Hematopoietic multipotent progenitor cell treated with erythropoietin and hydrocortisone succinate and interleukin-3 and kit ligand, for 4 days (in vitro differentiated cells): Measurements from ENCODE around the gene NCOA1.
"Not testable (repeated sequence)": the region's sequence is repeated elsewhere in the genome, so short reads cannot be mapped to it uniquely, and the experiment has no call there.

Experiments
- DNase-seq: peaks from one replicate; pipeline ENCODE4 v3.0.0-alpha.2; 2015

The NCOA1 gene

DNA sequence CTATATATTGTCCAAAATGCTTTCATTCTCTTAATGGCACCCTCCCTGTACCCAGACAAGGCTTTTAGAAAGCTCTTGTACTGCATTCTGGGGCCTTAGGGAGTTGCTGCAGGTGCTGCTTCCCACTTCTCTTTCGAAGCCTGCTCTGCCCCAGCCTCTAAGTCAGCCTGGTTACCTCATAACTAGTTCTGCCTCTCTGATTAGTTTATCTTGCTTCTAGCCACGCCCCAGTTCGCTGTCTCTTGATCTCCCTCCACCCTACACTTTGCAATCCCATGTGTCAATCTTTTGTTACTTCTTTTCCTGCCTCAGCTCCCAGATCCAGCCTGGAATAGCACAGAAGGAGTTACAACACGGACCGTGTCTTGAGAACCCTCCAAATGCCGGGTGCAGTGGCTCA is 13.8 kb upstream of the NCOA1 start:
- DNase-seq = peak; percentile 40

DNA sequence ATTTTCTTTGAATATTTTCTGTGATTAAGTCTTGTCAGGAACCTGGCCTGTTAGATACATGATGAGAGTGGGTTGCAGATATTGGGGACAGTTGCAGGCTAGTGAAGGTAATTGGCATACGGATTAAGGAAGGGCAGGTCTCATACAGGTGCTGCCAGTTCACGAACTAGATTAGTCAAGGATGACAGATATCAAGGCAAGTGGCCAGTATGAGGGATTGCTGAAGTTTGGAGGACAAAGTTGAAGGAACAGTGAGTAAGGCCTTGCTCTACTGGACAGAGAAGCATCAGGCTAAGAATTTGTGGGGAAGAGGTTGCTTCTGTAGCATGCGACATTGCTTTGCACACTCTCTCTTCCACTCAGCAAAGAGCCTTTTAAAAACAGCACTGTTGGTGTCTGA is 12.8 kb upstream of the NCOA1 start:
- DNase-seq = no peak

DNA sequence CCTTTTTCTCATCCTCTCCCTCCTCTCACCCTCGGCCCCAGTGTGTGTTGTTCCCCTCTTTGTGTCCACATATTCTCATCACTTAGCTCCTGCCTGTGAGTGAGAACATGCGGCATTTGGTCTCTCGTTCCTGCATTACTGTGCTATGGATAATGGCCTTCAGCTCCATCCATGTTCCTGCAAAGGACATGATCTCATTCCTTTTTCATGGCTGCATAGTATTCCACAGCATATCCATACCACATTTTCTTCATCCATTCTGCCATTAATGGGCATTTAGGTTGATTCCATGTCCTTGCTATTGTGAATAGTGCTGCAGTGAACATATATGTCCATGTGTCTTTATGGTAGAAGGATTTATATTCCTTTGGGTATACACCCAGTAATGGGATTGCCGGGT is 10.8 kb upstream of the NCOA1 start:
- DNase-seq = no peak

DNA sequence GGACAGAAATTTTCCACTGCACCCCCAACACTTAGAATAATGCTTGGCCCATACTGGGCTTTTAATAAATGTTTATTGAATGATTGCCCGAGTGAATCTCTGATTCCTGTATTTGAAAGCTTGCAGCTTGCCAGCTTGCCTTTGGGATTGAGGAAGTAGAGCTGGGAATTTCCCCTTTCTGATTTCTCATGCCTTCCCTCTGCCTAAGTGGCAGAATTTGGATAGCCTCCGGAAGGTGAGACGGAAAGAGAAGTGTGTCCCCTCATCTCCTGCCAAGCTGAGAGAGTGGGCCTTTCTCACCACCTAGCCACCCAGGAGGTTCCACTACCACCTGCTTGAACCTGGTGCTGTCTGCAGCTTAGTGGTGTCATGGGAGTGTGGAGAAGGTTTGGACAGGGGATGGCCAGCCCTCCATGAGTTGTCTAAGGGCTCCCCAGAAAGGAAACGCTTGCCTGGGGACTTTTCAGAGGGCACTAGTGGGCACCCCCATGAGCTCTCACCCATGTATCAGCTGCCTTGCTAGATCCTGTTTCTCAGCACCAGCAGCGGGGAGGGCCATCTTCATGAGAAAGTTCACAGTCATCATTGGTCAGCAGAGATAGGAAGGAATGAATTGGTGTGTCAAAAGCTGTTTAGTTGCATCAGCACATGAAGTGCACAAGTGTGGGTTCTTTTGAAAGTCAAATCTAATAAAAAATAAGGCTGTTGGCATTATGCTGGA is 8.6 kb upstream of the NCOA1 start:
- DNase-seq = peak; percentile 63

DNA sequence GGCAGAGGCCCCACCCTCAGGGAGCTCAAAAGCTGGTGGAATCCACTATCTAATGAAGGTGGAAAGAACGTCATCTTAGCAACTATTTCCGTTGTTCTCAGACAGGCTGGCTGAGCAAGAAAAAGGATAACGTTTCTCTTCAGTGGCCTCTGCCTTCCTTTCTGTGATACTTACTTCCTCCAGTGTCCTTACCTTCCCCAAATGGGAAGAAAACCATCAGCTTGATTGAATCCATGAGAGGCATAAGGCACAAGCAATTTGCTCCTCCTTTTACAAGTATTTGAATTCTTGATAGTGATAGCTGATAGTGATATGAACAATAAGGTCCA is 8.1 kb upstream of the NCOA1 start:
- no peak for DNase-seq

DNA sequence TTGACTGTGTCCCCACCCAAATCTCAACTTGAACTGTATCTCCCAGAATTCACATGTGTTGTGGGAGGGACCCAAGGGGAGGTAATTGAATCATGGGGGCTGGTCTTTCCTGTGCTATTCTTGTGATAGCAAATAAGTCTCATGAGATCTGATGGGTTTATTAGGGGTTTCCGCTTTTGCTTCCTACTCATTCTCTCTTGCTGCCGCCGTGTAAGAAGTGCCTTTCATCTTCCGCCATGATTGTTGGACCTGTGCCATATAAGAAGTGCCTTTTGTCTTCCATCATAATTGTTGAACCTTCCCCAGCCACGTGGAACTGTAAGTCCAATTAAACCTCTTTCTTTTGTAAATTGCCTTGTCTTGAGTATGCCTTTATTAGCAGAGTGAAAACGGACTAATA is 6.4 kb upstream of the NCOA1 start:
- not testable (repeated sequence) for DNase-seq

DNA sequence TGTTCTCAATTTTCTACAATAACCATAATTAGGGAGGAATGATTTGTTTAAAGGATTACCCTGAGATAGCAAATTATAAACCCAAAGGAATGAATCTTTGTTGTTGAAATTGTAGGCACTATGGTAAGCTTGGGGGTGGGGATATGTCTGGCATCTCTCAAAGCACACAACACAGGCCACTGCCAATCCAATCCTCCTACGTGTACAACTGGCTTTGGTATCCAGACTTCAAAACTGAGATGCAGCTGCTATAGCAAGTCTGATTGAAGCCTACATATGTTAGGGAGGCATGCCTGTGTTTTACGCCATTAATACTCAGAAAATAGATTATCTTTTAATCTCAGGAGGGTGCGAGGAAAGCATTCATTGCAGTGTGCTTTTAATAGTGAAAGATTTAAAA is 5.9 kb upstream of the NCOA1 start:
- no peak for DNase-seq

DNA sequence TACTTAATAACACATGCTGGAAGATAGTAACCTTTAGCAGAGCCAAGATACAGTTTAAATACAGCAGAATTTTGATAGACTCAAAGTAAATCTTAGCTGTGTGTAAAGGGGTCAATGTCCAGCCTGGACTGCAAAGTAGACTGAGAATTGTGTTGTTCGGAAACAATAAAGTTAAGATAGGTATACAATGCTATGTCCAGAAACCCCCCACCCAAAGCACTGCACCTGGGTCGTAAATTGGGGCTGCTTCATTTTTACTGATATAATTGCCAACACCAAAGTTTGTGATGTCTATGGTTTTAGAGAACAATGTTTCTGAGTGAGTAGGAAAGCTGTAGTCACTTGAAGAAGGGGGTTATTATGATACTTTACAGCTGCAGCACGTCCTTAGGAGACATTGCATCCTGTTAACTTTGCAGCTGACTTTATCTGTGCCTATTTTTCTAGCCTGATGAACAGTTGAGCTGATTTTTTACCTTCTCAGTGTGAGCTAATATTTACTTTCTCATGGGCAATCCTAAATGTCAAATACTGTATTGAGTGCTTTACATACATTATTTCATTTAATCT is 4.3 kb upstream of the NCOA1 start:
- no peak for DNase-seq

DNA sequence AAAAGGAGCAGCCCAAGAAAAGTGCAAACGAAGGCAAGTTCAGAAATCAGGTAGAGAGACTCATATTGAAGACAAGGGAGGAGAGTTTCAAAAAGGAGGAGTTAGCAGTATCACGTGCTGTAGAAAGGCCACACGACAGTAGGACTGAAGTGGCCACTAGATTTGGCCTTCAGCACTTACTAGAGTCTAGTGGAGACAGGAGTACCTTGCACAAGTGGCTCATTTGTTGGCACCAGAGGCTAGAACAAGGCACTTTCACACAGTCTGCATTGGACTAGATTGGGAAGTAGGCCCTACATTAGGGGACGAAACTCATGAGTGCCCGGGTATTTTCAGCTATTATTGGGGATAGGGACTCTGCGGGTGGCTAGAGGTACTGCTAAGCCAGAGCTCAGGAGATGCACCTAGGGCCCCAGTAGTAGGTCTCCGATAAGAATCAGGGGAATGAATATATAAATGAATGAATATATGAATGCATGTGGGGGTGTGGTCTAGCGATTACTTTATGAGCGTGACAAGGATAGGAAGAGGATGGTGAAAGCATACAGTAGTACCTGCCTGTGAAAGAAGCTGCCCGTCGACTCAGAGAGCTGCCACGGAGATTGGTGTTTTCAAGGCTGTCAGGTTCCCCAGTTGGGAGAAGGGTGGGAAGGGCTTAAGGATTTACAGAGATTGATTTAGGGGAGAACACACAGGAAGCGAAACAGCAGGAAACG is 1.4 kb upstream of the NCOA1 start:
- peak; percentile 45 for DNase-seq

DNA sequence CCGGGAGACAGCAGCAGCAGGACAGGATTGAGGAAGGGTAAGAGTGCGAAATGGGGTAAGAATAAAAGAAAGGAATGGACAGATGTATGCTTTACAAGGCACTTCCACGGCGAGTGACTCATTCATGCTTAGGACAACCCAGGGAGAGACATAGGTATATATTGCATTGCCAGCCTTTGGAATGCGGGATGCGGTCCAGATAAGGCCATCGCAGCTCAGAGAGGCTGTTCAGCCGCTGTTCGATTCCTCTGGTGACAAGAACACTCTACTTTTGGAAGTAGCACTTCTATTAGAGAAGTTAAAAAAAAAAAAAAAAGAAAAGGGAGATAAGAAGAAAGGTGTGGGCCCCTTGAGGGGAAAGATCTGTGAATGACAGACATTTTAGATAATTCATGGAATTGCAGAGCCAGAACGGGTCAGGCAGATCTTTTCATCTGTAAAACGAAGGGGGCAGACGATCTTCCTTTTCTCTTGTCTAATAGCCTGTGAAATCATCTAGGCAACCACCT is 819 bp upstream of the NCOA1 start:
- no peak for DNase-seq

DNA sequence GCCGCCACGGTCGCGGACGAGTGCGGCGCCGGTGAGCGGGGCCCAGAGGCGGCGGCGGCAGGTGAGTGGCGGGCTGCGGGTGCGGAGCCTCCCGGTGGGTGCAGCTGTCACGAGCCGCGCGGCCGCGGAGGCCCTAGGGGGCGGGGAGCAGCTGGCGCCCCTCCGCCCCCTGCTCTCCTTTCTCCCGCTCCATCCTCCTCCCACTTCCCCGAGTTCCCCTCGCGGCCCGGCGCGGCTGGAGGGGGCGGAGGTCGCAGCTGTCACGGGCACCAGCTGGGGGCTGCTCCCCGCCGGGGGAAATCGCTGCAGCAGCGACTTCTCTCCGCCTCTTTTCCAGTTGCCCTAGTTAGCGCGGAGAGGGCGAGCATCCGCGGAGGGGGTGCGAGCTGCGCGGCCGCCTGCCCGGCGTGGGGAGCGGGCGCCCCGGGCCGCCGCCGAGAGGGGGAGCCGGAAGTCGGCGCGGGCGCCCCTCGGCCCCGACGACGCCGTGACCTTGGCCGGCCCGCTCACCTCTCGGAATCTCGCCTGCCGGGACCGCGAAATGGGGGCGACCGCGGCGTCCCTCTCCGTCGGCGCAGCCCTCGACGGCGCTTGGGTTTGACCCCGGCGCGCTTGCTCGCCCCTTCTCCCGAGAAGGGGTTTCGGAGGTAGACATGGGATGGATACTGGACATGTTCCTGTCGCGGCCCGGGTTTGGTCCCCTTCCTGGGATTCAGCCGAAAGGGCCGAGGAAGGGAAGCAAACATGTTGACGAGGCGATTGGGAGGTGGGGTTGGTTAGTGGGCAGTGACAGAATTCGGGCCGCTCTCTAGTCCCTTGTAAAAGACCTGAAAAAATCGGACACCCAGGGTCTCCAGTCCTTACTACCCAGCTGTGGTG is 727 bp downstream of the NCOA1 start:
- DNase-seq = peak; percentile 74

DNA sequence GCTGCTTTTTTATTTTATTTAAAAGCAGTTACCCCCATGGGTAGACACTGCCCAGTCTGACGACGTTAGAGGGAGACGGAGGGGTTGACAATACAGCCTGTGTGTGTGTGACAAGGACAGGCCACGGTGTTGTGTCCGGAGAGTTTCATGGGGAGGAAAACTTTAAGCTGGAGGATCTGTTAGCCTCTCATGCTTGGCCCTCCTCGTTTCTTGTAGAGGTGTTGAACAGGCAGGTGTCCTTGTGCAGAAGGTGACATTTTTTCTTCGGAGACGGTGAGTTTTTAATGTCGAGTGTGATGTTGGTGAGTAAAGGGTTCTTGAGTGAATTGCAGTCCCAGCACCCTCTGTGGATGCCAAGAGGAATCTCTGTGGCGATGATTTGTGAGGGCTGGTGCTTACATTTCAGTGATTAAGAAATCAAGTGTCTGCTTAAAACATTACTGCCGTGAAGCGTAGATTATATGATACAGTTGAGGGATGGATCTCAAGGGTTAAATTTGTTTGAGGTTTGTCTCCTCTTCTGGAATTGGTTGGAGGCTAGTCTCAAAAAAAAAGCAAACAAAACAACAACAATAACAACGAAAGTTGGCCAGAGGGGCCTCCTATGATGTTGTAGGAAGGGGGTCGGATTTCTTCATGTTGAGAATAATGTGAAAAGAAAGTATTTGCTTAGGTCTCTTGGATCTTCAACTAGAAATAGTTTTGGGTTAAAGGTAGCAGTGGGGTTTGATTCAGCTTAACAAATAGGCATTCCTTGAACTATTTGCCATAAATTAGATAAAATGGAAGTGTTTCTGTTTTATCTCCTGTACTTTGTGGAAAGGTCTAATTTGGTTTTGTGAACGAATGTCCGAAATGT is 1.6 kb downstream of the NCOA1 start:
- peak; percentile 54 for DNase-seq

DNA sequence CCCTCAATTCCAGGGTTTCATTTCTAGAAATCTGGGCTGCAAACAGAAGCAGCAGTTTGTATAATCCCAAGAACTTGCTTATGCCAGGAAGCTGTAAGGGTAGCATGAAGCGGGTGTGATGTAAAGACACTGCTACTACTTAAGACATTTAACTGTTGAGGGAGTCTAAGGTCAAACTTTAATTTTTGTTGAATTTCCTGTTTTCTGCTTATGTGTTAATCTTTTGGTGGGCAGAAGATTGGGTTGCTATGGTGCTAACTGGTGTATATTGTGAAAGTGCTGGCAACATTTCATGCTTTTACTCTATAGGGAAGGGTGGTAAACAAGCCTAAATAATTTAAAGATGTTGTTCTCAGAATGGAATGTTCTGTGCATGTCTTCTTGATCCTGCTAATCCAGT is 2.7 kb downstream of the NCOA1 start:
- peak; percentile 84 for DNase-seq

DNA sequence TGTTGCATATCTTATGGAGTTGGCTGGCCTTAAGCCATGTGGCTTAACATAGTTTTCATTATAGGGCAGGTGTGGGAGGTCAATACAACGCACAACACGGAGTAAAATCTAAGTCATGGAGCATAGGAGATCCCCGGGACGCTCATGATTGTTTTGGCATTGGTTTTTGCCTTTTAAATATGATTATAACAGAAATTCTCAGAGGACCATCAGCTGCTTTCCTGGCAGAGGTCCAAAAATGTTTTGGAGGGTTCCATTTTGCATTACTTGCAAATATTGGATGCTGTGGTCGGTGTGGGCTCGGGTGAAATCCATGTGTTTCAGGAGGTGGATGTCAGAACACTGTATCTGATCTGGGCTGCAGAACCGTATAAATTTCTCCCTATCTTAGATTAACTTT is 3.4 kb downstream of the NCOA1 start:
- DNase-seq = no peak

DNA sequence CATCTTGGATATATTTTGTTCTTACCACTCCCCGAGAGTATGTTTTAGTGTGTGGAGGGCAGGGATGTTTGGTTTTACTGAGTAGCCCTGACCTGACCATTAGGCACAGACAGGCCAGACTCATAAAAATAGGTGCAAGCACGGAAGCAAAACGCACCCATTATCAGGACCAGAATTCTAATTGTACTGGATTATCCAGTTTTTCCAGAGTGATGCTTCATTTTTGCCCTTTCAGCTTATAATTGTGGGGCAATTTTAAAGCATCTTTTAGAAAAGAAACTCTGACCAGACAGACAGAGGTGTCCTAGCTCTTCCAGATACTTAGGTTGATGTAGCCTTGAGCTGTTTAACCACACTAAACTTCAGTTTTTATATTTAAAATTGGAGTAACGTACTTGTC is 4.4 kb downstream of the NCOA1 start:
- DNase-seq = no peak

DNA sequence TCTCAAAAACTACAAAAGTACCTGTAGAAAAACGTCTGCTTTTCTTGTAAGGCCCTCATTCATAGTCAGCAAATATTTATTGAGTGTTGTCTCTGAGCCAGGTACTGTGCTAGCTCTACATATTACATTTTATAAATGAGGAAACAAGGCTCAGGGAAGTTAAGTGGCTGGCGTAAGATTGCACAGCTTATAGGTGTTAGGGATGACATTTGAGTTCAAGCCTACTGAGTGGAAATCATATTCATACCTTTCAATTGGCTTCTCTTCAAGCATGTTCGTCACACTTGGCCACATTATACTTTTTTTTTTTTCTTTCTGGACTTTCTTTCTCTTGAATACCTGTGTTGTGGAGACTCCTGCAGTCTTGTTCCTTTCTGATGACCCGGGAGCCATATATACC is 5.9 kb downstream of the NCOA1 start:
- DNase-seq = no peak

DNA sequence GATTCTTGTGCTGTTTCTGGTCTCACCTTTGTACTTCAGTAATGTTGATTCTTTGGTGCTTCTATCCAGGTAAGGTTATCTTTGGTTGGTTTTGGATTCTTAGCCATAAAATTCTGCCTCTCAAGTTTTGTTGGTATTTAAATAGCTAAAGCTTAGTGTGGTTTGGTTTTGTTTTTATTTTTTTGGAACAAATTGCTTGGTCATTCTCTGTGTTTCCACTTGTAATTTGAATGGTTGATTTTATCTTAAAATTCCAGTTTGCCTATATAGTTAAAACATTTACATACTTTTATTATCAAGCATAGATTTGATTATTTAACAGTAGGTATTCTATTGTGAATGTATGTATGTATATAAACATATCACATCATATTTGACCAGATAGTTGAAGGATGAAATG is 6.6 kb downstream of the NCOA1 start:
- DNase-seq = no peak

DNA sequence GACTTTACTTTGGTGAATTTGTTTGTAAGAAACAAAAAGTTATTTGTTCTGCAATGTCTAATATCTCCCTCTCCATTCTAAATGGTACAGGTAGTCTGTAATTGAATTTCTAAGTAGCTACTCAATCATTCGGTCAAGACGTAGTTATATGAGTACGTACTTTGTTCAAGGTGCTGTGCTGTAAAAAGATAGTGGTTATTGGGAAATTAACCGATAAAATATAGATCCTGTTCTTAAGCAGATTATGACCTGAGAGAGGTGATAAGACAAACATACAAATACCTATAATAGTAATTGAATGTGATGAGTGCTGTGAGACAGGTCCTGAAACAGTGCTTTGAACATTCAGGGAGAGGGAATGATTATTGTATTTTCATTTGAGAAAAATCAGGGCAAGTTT is 7.1 kb downstream of the NCOA1 start:
- DNase-seq = no peak

DNA sequence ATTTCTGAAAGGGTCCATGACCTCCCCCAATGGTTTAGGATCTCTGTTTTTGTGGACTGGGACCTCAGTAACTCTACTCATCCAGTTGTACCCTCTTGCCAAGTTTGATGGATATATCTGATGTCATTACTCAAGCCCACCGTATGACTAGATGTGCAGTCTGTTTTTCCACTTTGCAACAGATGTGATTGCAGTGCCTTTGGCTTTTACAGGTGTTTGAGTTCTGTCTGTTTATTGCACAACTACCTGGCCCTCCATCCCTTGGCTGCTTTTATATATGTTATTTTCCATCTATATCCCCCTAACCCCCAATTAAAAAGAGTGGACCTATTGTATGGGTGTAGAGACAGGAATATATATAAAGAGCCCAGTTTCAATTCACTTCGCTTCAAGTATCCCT is 10.8 kb downstream of the NCOA1 start:
- no peak for DNase-seq

DNA sequence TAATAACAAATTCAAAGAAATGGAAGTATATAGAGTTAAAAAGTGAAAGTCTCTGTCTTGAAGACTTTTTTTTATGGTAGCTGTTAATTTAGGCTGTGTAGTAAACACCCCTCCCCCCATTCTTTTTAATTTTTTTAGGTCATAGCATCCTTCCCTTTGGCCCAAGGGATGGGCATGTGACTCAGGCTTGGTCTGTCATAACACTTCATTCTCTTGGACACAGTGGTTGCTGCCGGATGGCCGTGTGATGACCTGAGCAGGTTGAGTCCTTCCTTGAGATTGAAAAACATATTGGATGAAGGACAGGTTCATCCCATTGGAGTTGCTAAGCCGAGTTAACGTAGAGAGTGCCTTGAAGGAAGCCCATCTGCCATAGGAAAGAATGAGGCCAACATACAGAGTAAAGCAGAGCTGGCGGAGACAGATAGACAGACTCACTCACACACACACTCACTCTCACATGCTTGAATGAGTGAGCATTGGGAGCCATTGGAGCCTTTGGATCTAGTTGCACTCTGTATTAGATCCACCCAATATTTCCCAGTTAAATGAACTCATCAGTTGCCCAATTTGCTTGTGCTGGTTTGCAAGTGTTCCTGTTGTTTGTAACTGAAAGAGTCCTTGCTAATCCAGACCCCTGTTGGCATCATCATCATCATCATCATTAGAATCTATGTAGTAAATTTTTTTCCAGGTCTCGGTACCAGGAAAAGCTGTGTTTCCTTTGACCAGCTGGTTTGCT is 14.7 kb downstream of the NCOA1 start:
- DNase-seq = no peak

DNA sequence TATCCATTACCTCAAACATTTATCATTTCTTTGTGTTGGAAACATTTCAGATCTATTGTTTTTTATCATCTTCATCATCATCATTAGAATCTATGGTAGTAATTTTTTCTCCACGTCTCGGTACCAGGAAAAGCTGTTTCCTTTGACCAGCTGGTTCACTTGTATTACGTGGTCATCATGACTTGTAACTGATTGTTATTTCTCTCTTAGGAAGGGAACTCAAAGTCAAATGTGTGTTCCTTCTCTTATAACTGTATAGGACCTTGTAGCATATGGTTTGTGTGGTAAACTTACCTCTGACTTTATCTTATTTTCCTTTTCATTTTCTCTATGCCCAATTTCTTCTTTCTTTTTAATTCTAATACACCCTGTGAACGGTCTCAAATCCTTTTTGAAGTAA is 16.5 kb downstream of the NCOA1 start:
- DNase-seq = peak; percentile 29

DNA sequence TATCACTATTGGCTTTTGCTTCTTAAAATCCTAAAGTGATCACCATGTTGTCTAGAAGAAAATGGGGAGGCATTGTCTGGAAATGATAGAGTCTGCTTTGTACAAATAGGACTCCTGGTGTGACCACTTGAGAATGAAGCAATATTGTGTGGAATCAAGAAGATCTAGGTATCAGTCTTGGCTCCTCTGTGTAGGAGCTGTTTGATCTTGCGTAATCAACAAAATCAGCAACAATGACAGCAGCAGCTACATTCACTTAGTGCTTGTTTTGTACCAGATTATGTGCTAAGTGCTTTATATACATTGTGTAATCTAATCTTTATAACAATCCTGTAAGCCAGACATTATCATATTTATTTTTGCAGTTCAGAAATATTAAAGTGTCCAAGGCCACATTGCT is 17.8 kb downstream of the NCOA1 start:
- peak; percentile 73 for DNase-seq
